SK-N-SH (cell line): ENCODE results near the gene UNKL. TPM values are rescaled to one million over a fixed set of nuclear protein-coding genes. Genes with fewer than 3 reads are reported as not detected.

Source experiments
- CTCF ChIA-PET: fragments of 300-600, 350-600 bp; formaldehyde crosslinking; extraction: SDS; loops from one replicate; lab custom pipeline; 2021; lab: Yijun Ruan, JAX
- POLR2A ChIA-PET: fragments of 350-600 bp; sonication (Branson Sonifier 250); formaldehyde crosslinking; extraction: SDS; loops from one replicate; lab custom pipeline; 2020; ENCODE audit warnings: antibody characterized with exemption, inconsistent platforms; lab: Yijun Ruan, JAX
- DNase-seq: peaks from one replicate; pipeline ENCODE4 v3.0.0; 2012
- H2AFZ ChIP-seq: fragments of 200-600 bp; sonication (generic); 2 replicates; pipeline ENCODE4 v1.8.1; 2016; ENCODE audit warnings: antibody characterized with exemption, mild to moderate bottlenecking, low read depth
- H3F3A ChIP-seq: fragments of 200-600 bp; sonication (generic); replicated peaks from 2 replicates; pipeline ENCODE3; 2016; ENCODE audit warnings: antibody characterized with exemption, mild to moderate bottlenecking; ENCODE audit not compliant: insufficient read depth
- H3K27ac ChIP-seq, 2 experiments: fragments of 200-500 bp in 1 of 2; fragments of 200-600 bp in 1 of 2; sonication (Bioruptor generic) in 1 of 2; sonication (generic), shearing (Covaris generic) in 1 of 2; 2 replicates each; pipeline versions ENCODE4 v1.5.1 to v1.6.1; 2014 to 2016; ENCODE audit warnings: low read depth in 2 of 2, inconsistent platforms in 1 of 2, low read length in 1 of 2, mild to moderate bottlenecking in 1 of 2, mixed read lengths in 1 of 2
- H3K27me3 ChIP-seq: fragments of 200-600 bp; sonication (generic), shearing (Covaris generic); 2 replicates; pipeline ENCODE4 v1.6.1; 2016; ENCODE audit warnings: mixed run types; ENCODE audit not compliant: insufficient read depth
- H3K36me3 ChIP-seq, 2 experiments: fragments of 200-500 bp in 1 of 2; fragments of 200-600 bp in 1 of 2; sonication (Bioruptor generic) in 1 of 2; sonication (generic) in 1 of 2; replicated peaks in 1 of 2; 2 replicates each; pipeline versions ENCODE3 to v1.5.1; 2014 to 2016; ENCODE audit warnings: low read length in 1 of 2, mild to moderate bottlenecking in 1 of 2; ENCODE audit not compliant: insufficient read depth in 2 of 2, control insufficient read depth in 1 of 2
- H3K4me1 ChIP-seq, 2 experiments: fragments of 200-500 bp in 1 of 2; fragments of 200-600 bp in 1 of 2; sonication (Bioruptor generic) in 1 of 2; sonication (generic), shearing (Covaris generic) in 1 of 2; 2 replicates each; pipeline versions ENCODE4 v1.5.1 to v1.6.1; 2014 to 2016; ENCODE audit warnings: low read depth in 1 of 2, low read length in 1 of 2, mixed run types in 1 of 2; ENCODE audit not compliant: insufficient read depth in 2 of 2, control insufficient read depth in 1 of 2
- H3K4me2 ChIP-seq: fragments of 200-600 bp; sonication (generic), shearing (Covaris generic); 2 replicates; pipeline ENCODE4 v1.6.1; 2017; ENCODE audit warnings: mixed run types
- H3K4me3 ChIP-seq, 2 experiments: fragments of 200-500 bp in 1 of 2; fragments of 200-600 bp in 1 of 2; sonication (Bioruptor generic) in 1 of 2; sonication (generic), shearing (Covaris generic) in 1 of 2; 2 replicates each; pipeline versions ENCODE4 v1.5.1 to v1.8.1; 2014 to 2016; ENCODE audit warnings: low read depth in 2 of 2, inconsistent platforms in 1 of 2, low read length in 1 of 2, mild to moderate bottlenecking in 1 of 2, mixed read lengths in 1 of 2, moderate library complexity in 1 of 2
- H3K79me2 ChIP-seq: fragments of 200-600 bp; sonication (generic); 2 replicates; pipeline ENCODE4 v1.8.1; 2017; ENCODE audit warnings: mild to moderate bottlenecking; ENCODE audit not compliant: insufficient read depth
- H3K9ac ChIP-seq: fragments of 200-600 bp; sonication (generic); 2 replicates; pipeline ENCODE4 v1.6.1; 2017; ENCODE audit warnings: mixed run types
- H3K9me2 ChIP-seq: fragments of 200-600 bp; sonication (generic); 2 replicates; pipeline ENCODE4 v1.6.1; 2017; ENCODE audit warnings: mixed run types
- H3K9me3 ChIP-seq: fragments of 200-600 bp; sonication (generic); 2 replicates; pipeline ENCODE4 v1.6.1; 2017; ENCODE audit warnings: mixed run types, mild to moderate bottlenecking, moderate library complexity
- H4K20me1 ChIP-seq: fragments of 200-600 bp; sonication (generic); 2 replicates; pipeline ENCODE4 v1.6.1; 2017; ENCODE audit warnings: mild to moderate bottlenecking, mixed run types; ENCODE audit not compliant: insufficient read depth
- CHD2 ChIP-seq: fragments of 150-350 bp; IDR thresholded peaks from 2 replicates; pipeline ENCODE4 v1.6.1; 2018; ENCODE audit warnings: low read length; ENCODE audit not compliant: partially characterized antibody
- EZH2phosphoT487 ChIP-seq: fragments of 200-600 bp; sonication (generic); IDR thresholded peaks from 2 replicates; pipeline ENCODE4 v1.6.1; 2017; ENCODE audit warnings: low read depth, mixed run types, mild to moderate bottlenecking, antibody characterized with exemption, moderate library complexity, borderline replicate concordance
- FOSL2 ChIP-seq: IDR thresholded peaks from 2 replicates; pipeline ENCODE4 v1.4.0; 2012; ENCODE audit warnings: low read depth, mild to moderate bottlenecking, moderate library complexity, borderline replicate concordance
- FOXJ3 ChIP-seq: sonication (generic); formaldehyde crosslinking; IDR thresholded peaks from 2 replicates; pipeline ENCODE4 v1.5.1; 2020; ENCODE audit warnings: mild to moderate bottlenecking, missing genetic modification reagents
- FOXM1 ChIP-seq: IDR thresholded peaks from 2 replicates; pipeline ENCODE4 v1.4.0; 2012; ENCODE audit warnings: low read depth, mild to moderate bottlenecking
- MEF2A ChIP-seq: IDR thresholded peaks from 2 replicates; pipeline ENCODE4 v1.4.0; 2012; ENCODE audit warnings: low read depth, borderline replicate concordance
- MXI1 ChIP-seq: IDR thresholded peaks from 2 replicates; pipeline ENCODE4 v1.6.1; 2012; ENCODE audit warnings: mild to moderate bottlenecking, low read depth, low read length, improper control_type of control experiment
- NFIC ChIP-seq: IDR thresholded peaks from 2 replicates; pipeline ENCODE4 v1.4.0; 2012; ENCODE audit warnings: borderline replicate concordance
- NRF1 ChIP-seq: IDR thresholded peaks from 2 replicates; pipeline ENCODE4 v1.6.1; 2012; ENCODE audit warnings: low read depth, mild to moderate bottlenecking, low read length
- POLR2AphosphoS5 ChIP-seq: IDR thresholded peaks from 2 replicates; pipeline ENCODE4 v1.6.1; 2012; ENCODE audit warnings: low read depth, low read length
- RCOR1 ChIP-seq: fragments of 150-350 bp; IDR thresholded peaks from 2 replicates; pipeline ENCODE4 v1.6.1; 2017; ENCODE audit warnings: antibody characterized with exemption, low read length
- SMC3 ChIP-seq: IDR thresholded peaks from 2 replicates; pipeline ENCODE4 v1.6.1; 2012; ENCODE audit warnings: low read depth, low read length, improper control_type of control experiment
- TAF1 ChIP-seq: IDR thresholded peaks from 2 replicates; pipeline ENCODE4 v1.6.1; 2012; ENCODE audit warnings: low read depth, mild to moderate bottlenecking, low read length, moderate library complexity, borderline replicate concordance
- TCF12 ChIP-seq: IDR thresholded peaks from 2 replicates; pipeline ENCODE4 v1.4.0; 2012
- WGBS: methylation state at CpG from one replicate; pipeline ENCODE4 v1.1.6; 2017; ENCODE audit warnings: low lambda C conversion rate; 5-methylcytosine and 5-hydroxymethylcytosine counted together
- polyA plus RNA-seq, 3 experiments: library from polyadenylated mRNA; depleted of rRNA; stranded (reverse); fragments of >200 nt; gene quantifications; 2 replicates each; pipeline ENCODE4 v1.2.3, GENCODE V29; 2012
- TF ChIP-seq, protein P1 (sequence below): IDR thresholded peaks from 2 replicates; pipeline ENCODE4 v1.4.0; 2012; ENCODE audit warnings: low read depth, borderline replicate concordance
- TF ChIP-seq, protein P2 (sequence below): fragments of 150-350 bp; IDR thresholded peaks from 2 replicates; pipeline ENCODE4 v1.6.1; 2016; ENCODE audit warnings: mild to moderate bottlenecking, low read depth, low read length
- TF ChIP-seq, protein P3 (sequence below): fragments of 150-350 bp; IDR thresholded peaks from 2 replicates; pipeline ENCODE4 v1.6.1; 2017; ENCODE audit warnings: antibody characterized with exemption, low read length, low read depth, borderline replicate concordance

The UNKL gene
- polyA plus RNA-seq, 1 of the 3 experiments (the other 2 are of a cell fraction): 16.4 TPM

DNA sequence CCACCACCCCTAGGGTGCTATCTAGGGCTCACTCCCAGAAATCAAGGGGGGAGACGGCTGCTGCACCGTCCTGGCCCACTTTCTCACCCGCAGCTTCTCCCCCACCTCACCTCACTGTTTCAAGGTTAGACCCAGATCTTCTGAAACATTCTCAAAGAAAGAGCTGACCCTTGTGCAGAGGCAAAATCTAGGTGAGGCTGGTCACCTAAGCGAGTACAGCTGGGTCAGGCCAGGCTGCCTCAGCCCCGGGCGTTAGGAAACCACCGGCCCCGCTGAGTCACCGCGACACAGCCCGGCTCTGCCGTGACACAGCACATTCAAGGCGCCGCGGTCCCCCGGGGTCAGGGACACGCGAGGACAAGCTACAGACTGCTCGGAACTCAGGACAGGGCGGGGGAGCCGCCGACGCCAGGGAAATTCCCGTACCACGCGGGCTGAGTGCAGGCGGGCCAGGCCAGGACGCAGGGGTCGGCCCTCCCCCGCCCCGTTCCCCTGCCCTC, 35.6 kb downstream of the UNKL start:
- peaks cover 0 to 6% of the 10 kb centered on the region in 2 experiments for H3K36me3 ChIP-seq
- no peaks in the 10 kb centered on the region for H3K9me2 ChIP-seq
- H2AFZ ChIP-seq: no peak overlapping the region; the same call in 1 of the 2 replicates
- peak overlapping the region in 1 of 2 experiments; percentile 44; a peak in 2 of 4 replicates for H3K27ac ChIP-seq
- ChIA-PET POLR2A (interaction anchor here (1.5 kb wide), 1 partner anchor 42 kb away, joined by 4 read pairs; the partner anchor contains the start of gene UQCC4), CTCF (interaction anchor here (0.7 to 3.9 kb wide), 5 partner anchors 8 to 323 kb away, joined by 3 to 39 read pairs (median 3); no protein-coding TSS in a partner anchor)
- peak overlapping the region; percentile 87 for H3K9ac ChIP-seq
- peaks cover 10% of the 10 kb centered on the region for H3F3A ChIP-seq
- H3K9me3 ChIP-seq: no peaks in the 10 kb centered on the region
- H3K79me2 ChIP-seq: peaks cover 9% of the 10 kb centered on the region; the same call in 1 of the 2 replicates
- H3K4me3 ChIP-seq: peak overlapping the region; percentile 53 to 61
- peaks cover 9 to 12% of the 10 kb centered on the region in 2 experiments; a peak in 3 of 4 replicates for H3K4me1 ChIP-seq
- H3K4me2 ChIP-seq: peak overlapping the region; percentile 99
- 10% methylated on average over 15 of the region's 31 CpGs for WGBS
- H4K20me1 ChIP-seq: no peaks in the 10 kb centered on the region
- H3K27me3 ChIP-seq: no peaks in the 10 kb centered on the region
- no peak for DNase-seq
- TF ChIP-seq FOXJ3 (no peak), CHD2 (no peak), TAF1 (0 out of 2 replicates have a peak, but pooled peaks have one; percentile 11), RCOR1 (no peak), FOSL2 (peak; percentile 26; the same call in 1 of the 2 replicates)

DNA sequence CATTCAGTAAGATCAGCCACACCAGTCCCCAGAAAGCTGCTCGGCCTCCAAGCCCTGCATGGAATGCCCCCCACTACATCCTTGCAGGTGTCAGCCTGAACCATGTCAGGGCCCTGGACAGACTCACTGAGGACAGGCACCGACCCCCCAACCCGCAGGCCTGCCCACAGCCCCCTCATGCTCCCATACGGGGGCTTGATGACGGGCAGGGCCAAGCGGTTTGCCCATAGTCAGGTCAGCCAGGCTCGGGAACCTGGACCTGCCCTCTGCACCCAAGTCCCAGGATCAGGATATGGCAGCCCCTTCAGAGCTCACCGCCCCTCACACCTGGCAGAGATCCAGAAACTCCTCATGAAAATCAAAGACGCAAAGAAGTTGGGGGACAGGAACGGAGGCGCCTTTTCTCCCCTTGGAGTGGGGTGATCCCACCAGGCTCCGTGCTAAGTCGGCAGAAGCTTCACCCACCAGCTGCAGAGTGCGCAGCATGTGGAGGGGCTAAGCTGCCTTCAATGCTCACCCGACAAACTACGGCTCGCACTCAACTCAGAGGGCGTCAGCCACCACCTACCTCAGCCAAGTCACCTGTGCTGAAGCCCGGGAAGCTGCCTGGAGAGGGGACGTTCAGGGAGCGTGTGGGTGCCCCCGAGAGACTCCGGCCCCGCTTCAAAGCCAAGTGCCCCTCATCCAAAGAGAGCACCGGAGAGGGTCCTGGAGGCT, 36.3 kb downstream of the UNKL start:
- Histone ChIP-seq H3K4me3 (peak overlapping the region; percentile 53 to 61), H3K4me2 (peak overlapping the region; percentile 99), H3K4me1 (peaks cover 9 to 12% of the 10 kb centered on the region in 2 experiments; a peak in 3 of 4 replicates), H3K9me2 (no peaks in the 10 kb centered on the region), H3F3A (peaks cover 10% of the 10 kb centered on the region), H3K36me3 (peaks cover 0 to 3% of the 10 kb centered on the region in 2 experiments), H4K20me1 (no peaks in the 10 kb centered on the region), H3K27me3 (no peaks in the 10 kb centered on the region), H3K27ac (peak overlapping the region in 1 of 2 experiments; percentile 44; a peak in 1 of 4 replicates), H3K79me2 (peaks cover 9% of the 10 kb centered on the region; the same call in 1 of the 2 replicates), H2AFZ (no peak overlapping the region), H3K9me3 (no peaks in the 10 kb centered on the region), H3K9ac (peak overlapping the region; percentile 87)
- no peak for DNase-seq
- ChIA-PET CTCF (interaction anchor here (0.6 to 3.9 kb wide), 6 partner anchors 7 to 324 kb away, joined by 3 to 39 read pairs (median 3); no protein-coding TSS in a partner anchor), POLR2A (interaction anchor here (1.1 kb wide), 1 partner anchor 42 kb away, joined by 3 read pairs; the partner anchor contains the start of gene UQCC4)
- 89% methylated on average over 14 of the region's 25 CpGs for WGBS
- TF ChIP-seq, protein P1, sequence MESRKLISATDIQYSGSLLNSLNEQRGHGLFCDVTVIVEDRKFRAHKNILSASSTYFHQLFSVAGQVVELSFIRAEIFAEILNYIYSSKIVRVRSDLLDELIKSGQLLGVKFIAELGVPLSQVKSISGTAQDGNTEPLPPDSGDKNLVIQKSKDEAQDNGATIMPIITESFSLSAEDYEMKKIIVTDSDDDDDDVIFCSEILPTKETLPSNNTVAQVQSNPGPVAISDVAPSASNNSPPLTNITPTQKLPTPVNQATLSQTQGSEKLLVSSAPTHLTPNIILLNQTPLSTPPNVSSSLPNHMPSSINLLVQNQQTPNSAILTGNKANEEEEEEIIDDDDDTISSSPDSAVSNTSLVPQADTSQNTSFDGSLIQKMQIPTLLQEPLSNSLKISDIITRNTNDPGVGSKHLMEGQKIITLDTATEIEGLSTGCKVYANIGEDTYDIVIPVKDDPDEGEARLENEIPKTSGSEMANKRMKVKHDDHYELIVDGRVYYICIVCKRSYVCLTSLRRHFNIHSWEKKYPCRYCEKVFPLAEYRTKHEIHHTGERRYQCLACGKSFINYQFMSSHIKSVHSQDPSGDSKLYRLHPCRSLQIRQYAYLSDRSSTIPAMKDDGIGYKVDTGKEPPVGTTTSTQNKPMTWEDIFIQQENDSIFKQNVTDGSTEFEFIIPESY: no peak
- TF ChIP-seq, protein P2, sequence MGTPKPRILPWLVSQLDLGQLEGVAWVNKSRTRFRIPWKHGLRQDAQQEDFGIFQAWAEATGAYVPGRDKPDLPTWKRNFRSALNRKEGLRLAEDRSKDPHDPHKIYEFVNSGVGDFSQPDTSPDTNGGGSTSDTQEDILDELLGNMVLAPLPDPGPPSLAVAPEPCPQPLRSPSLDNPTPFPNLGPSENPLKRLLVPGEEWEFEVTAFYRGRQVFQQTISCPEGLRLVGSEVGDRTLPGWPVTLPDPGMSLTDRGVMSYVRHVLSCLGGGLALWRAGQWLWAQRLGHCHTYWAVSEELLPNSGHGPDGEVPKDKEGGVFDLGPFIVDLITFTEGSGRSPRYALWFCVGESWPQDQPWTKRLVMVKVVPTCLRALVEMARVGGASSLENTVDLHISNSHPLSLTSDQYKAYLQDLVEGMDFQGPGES: no peak
- TF ChIP-seq TCF12 (no peak), FOXM1 (no peak), NFIC (no peak), NRF1 (no peak), EZH2phosphoT487 (no peak), POLR2AphosphoS5 (no peak), FOXJ3 (no peak), CHD2 (no peak), SMC3 (no peak), MXI1 (no peak), MEF2A (no peak)
- TF ChIP-seq, protein P3, sequence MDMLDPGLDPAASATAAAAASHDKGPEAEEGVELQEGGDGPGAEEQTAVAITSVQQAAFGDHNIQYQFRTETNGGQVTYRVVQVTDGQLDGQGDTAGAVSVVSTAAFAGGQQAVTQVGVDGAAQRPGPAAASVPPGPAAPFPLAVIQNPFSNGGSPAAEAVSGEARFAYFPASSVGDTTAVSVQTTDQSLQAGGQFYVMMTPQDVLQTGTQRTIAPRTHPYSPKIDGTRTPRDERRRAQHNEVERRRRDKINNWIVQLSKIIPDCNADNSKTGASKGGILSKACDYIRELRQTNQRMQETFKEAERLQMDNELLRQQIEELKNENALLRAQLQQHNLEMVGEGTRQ: no peak
